ENCODE measurements around the gene HECTD4. TPM values are rescaled to one million over a fixed set of nuclear protein-coding genes. Genes with fewer than 3 reads are reported as not detected.

HECTD4 gene
- polyA plus RNA-seq, 1 donor = 38.1 TPM

DNA sequence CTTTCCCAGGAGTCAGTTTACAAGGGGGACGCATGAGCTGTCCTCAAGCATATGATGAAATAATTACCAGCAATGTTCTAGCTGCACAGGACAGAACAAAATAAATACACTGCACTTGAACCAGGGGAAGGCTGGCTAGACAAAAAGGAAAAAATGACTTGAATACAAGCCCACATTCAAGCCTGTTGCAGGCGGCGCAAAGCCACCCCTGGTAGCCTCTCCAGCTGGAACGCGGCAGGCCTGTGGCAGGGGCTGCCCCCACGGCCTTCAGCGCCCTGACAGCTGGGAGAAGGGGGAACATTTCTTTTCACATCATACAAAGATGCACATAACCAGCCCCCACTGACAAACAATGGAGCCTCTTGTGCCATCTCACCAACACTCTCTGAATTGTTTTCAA lies 199.7 kb downstream of the HECTD4 start:
- H3K4me3 ChIP-seq (ENCODE audit: low read length) = no peak overlapping the region
- H3K36me3 ChIP-seq (ENCODE audit: control insufficient read depth, insufficient read depth, low read length) = peaks cover 61% of the 10 kb centered on the region
- no peaks in the 10 kb centered on the region for H3K4me1 ChIP-seq (ENCODE audit: control insufficient read depth, insufficient read depth, low read length)
- no peaks in the 10 kb centered on the region for H3K9me3 ChIP-seq (ENCODE audit: control insufficient read depth, low read depth, low read length)
- H3K27me3 ChIP-seq (ENCODE audit: control insufficient read depth, insufficient read depth, low read length) = no peaks in the 10 kb centered on the region
- WGBS (ENCODE audit: insufficient coverage, low lambda C conversion rate) = no CpG with 5 or more reads among the region's 7 CpGs
- no peak overlapping the region for H3K27ac ChIP-seq (ENCODE audit: low read length)
- DNase-seq = no peak

DNA sequence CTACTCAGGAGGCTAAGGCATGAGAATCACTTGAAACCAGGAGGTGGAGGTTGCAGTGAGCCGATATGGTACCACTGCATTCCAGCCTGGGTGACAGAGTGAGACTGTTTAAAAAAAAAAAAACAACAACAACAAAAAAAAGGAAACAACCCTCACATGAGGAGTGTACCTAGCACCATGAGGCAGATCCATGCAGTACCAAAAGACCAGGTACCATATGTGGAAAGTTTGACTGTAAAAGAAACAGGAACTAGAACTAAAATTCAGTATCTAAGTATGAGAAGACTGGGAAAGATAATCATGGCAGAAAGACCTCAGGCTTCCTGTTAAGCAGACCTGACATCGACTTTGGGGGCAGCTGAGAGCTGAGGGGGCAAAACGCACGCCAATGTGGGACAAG lies 201.8 kb downstream of the HECTD4 start:
- Histone ChIP-seq H3K4me3 (ENCODE audit: low read length) (no peak overlapping the region), H3K4me1 (ENCODE audit: control insufficient read depth, insufficient read depth, low read length) (no peaks in the 10 kb centered on the region), H3K36me3 (ENCODE audit: control insufficient read depth, insufficient read depth, low read length) (peaks cover 69% of the 10 kb centered on the region), H3K27ac (ENCODE audit: low read length) (no peak overlapping the region), H3K9me3 (ENCODE audit: control insufficient read depth, low read depth, low read length) (no peaks in the 10 kb centered on the region), H3K27me3 (ENCODE audit: control insufficient read depth, insufficient read depth, low read length) (no peaks in the 10 kb centered on the region)
- no peak for DNase-seq
- WGBS (ENCODE audit: insufficient coverage, low lambda C conversion rate) = 100% methylated on average over 2 of the region's 4 CpGs

- no peaks in the 10 kb centered on the region for H3K27me3 ChIP-seq (ENCODE audit: control insufficient read depth, insufficient read depth, low read length)
- peaks cover 69% of the 10 kb centered on the region for H3K36me3 ChIP-seq (ENCODE audit: control insufficient read depth, insufficient read depth, low read length)
- H3K27ac ChIP-seq (ENCODE audit: low read length) = no peak overlapping the region
- WGBS (ENCODE audit: insufficient coverage, low lambda C conversion rate) = no CpG with 5 or more reads among the region's 2 CpGs
- H3K4me3 ChIP-seq (ENCODE audit: low read length) = no peak overlapping the region
- no peaks in the 10 kb centered on the region for H3K4me1 ChIP-seq (ENCODE audit: control insufficient read depth, insufficient read depth, low read length)
- DNase-seq = no peak
- no peaks in the 10 kb centered on the region for H3K9me3 ChIP-seq (ENCODE audit: control insufficient read depth, low read depth, low read length)
Observed at GRCh38 chr12:112179916-112180315, 202.3 kb downstream of the HECTD4 start.

GRCh38 chr12:112179341-112179740 lies 202.9 kb downstream of the HECTD4 start:
- Histone ChIP-seq H3K4me1 (ENCODE audit: control insufficient read depth, insufficient read depth, low read length) (no peaks in the 10 kb centered on the region), H3K27ac (ENCODE audit: low read length) (no peak overlapping the region), H3K4me3 (ENCODE audit: low read length) (no peak overlapping the region), H3K27me3 (ENCODE audit: control insufficient read depth, insufficient read depth, low read length) (no peaks in the 10 kb centered on the region), H3K9me3 (ENCODE audit: control insufficient read depth, low read depth, low read length) (no peaks in the 10 kb centered on the region), H3K36me3 (ENCODE audit: control insufficient read depth, insufficient read depth, low read length) (peaks cover 67% of the 10 kb centered on the region)
- 95% methylated on average over 4 of the region's 11 CpGs for WGBS (ENCODE audit: insufficient coverage, low lambda C conversion rate)
- no peak for DNase-seq

GRCh38 chr12:112178796-112179195 lies 203.4 kb downstream of the HECTD4 start:
- Histone ChIP-seq H3K27me3 (ENCODE audit: control insufficient read depth, insufficient read depth, low read length) (no peaks in the 10 kb centered on the region), H3K9me3 (ENCODE audit: control insufficient read depth, low read depth, low read length) (no peaks in the 10 kb centered on the region), H3K4me1 (ENCODE audit: control insufficient read depth, insufficient read depth, low read length) (no peaks in the 10 kb centered on the region), H3K36me3 (ENCODE audit: control insufficient read depth, insufficient read depth, low read length) (peaks cover 62% of the 10 kb centered on the region), H3K4me3 (ENCODE audit: low read length) (no peak overlapping the region), H3K27ac (ENCODE audit: low read length) (no peak overlapping the region)
- WGBS (ENCODE audit: insufficient coverage, low lambda C conversion rate) = no CpG with 5 or more reads among the region's 15 CpGs
- DNase-seq = no peak

DNA sequence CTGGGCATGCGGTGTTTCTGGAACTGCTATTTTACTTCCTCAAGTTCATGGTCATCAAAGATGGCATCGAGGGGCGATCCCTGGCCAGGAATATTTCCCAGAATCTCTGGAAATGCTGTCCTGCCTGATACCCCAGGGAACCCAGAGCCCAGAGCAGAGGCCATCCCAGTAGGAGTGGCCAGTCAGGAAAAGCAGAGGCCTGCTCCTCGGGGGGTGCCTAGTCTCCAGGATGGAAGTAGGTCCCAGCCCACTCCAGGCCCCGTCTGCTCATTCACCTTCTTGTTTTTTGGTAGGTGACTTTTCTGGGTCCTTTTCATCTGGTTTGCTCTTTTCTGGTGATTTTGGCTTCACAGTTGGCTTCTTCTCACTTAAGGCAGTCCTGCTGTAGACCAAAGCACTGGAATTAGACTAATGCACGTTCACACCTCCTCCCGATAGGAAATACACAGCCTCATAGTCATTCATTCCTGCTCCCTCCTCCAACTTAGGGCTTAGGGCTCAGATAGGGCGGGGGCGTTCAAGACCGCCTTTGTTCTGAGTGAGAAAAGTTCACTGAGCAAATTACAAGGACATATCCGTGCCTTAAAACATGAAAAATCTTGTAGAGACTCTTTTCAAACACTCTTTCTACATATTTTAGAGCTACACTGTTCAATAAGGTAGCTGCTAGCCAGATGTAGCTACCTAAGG lies 205.8 kb downstream of the HECTD4 start:
- Histone ChIP-seq H3K36me3 (ENCODE audit: control insufficient read depth, insufficient read depth, low read length) (peaks cover 63% of the 10 kb centered on the region), H3K4me3 (ENCODE audit: low read length) (no peak overlapping the region), H3K27ac (ENCODE audit: low read length) (no peak overlapping the region), H3K4me1 (ENCODE audit: control insufficient read depth, insufficient read depth, low read length) (no peaks in the 10 kb centered on the region), H3K9me3 (ENCODE audit: control insufficient read depth, low read depth, low read length) (no peaks in the 10 kb centered on the region), H3K27me3 (ENCODE audit: control insufficient read depth, insufficient read depth, low read length) (no peaks in the 10 kb centered on the region)
- no peak for DNase-seq
- 40% methylated on average over 1 of the region's 11 CpGs for WGBS (ENCODE audit: insufficient coverage, low lambda C conversion rate)

DNA sequence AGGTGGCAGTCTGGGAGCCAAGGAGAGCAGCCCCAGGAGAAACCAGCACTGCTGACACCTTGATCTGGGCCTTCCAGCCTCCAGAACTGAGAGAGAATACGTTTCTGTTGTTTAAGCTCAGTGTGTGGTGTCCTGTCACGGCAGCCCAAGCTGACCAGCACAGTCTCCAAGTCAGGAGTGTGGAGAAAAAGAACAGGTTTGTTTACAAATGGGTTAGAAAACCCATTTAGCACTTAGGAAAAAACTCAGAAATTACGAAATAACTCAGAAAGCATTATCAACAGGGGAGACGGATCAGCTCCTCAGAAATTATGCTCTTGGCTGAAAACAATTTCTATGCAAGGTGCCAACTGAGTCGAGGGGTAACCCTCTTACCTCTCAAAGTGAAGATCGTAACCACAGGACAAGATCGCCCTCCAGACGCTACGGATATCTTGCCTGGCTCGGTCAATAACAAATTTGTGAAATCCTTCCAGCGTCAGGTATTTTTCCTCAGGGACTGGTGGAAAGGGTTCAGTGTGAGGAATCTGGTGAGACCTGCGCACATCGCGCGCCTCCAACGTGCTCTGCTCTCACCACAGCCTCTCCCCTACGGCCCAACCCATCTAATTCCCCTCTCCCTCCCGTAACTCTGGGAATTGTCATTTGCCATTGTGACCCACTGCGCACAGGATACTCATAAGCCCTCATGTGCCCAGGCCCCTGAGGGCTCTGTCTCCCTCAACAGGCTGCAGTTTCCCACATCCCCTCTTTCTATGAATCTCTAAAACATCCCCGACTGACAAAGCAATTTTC lies 206.7 kb downstream of the HECTD4 start:
- Histone ChIP-seq H3K9me3 (ENCODE audit: control insufficient read depth, low read depth, low read length) (no peaks in the 10 kb centered on the region), H3K4me1 (ENCODE audit: control insufficient read depth, insufficient read depth, low read length) (no peaks in the 10 kb centered on the region), H3K36me3 (ENCODE audit: control insufficient read depth, insufficient read depth, low read length) (peaks cover 67% of the 10 kb centered on the region), H3K4me3 (ENCODE audit: low read length) (no peak overlapping the region), H3K27me3 (ENCODE audit: control insufficient read depth, insufficient read depth, low read length) (no peaks in the 10 kb centered on the region), H3K27ac (ENCODE audit: low read length) (no peak overlapping the region)
- 100% methylated on average over 4 of the region's 20 CpGs for whole genome bisulfite sequencing (ENCODE audit: insufficient coverage, low lambda C conversion rate)
- no peak for DNase-seq

DNA sequence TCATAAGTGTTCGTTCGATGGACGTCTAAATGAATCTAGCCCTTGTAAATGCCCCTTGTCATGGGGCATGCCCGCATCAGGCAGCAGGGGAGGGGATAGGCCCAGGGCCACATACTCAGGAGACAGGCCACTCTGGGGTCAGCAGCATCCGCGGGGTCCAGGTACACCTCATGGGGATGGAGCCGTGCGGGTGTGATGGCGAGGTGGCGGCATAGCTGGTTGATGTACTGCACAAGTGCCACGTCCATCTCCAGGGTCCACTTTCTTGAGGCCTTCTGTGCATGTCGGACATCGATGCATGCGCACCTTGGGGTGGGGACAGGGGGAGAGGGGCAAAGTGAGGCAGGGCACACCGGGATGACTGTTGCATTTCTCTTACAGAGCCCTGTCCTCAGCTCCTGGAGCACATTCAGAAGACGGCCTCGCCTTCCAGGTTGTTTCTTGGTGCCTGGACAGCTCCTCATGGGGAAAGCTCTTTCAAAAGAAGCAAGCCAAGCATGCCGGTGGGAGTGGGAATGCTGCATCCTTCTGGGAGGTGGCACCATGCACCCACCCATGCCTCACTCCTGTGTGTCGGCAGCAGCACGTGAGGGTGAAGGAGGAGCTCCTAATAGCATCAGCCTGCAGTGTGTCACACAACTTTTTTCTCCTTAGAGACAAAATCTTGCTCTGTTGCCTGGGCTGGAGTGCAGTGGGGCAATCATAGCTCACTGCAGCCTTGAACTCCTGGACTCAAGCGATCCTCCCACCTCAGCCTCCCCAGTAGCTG lies 209.5 kb downstream of the HECTD4 start:
- Histone ChIP-seq H3K4me1 (ENCODE audit: control insufficient read depth, insufficient read depth, low read length) (no peaks in the 10 kb centered on the region), H3K4me3 (ENCODE audit: low read length) (no peak overlapping the region), H3K9me3 (ENCODE audit: control insufficient read depth, low read depth, low read length) (no peaks in the 10 kb centered on the region), H3K36me3 (ENCODE audit: control insufficient read depth, insufficient read depth, low read length) (peaks cover 67% of the 10 kb centered on the region), H3K27ac (ENCODE audit: low read length) (no peak overlapping the region), H3K27me3 (ENCODE audit: control insufficient read depth, insufficient read depth, low read length) (no peaks in the 10 kb centered on the region)
- DNase-seq = no peak
- no CpG with 5 or more reads among the region's 21 CpGs for WGBS (ENCODE audit: insufficient coverage, low lambda C conversion rate)

- Histone ChIP-seq H3K4me1 (ENCODE audit: control insufficient read depth, insufficient read depth, low read length) (no peaks in the 10 kb centered on the region), H3K4me3 (ENCODE audit: low read length) (no peak overlapping the region), H3K27ac (ENCODE audit: low read length) (no peak overlapping the region), H3K27me3 (ENCODE audit: control insufficient read depth, insufficient read depth, low read length) (no peaks in the 10 kb centered on the region), H3K36me3 (ENCODE audit: control insufficient read depth, insufficient read depth, low read length) (peaks cover 70% of the 10 kb centered on the region), H3K9me3 (ENCODE audit: control insufficient read depth, low read depth, low read length) (no peaks in the 10 kb centered on the region)
- WGBS (ENCODE audit: insufficient coverage, low lambda C conversion rate) = no CpG with 5 or more reads among the region's 17 CpGs
- no peak for DNase-seq
Observed at GRCh38 chr12:112170971-112171596, 211.1 kb downstream of the HECTD4 start.

DNA sequence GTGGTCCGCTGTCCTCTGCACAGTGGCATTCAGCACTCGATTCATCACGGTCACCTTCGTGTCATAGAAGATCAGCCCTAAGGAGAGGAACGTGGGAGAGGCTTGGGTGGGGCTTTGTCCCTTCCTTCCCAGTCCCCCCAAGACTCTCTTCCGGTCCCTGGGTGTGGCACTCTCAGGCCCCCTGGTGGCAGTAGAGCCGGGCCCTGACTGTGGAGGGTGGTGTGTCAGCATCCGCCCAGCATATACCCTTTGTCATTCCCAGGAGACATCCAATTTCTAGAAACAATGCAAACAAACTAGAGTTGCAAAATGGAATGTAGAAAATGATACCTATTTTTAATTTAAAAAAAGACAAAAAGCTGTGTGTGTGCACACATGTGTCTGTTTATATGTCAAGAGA lies 211.9 kb downstream of the HECTD4 start:
- no peaks in the 10 kb centered on the region for H3K27me3 ChIP-seq (ENCODE audit: control insufficient read depth, insufficient read depth, low read length)
- no peak overlapping the region for H3K27ac ChIP-seq (ENCODE audit: low read length)
- no peak overlapping the region for H3K4me3 ChIP-seq (ENCODE audit: low read length)
- no CpG with 5 or more reads among the region's 8 CpGs for WGBS (ENCODE audit: insufficient coverage, low lambda C conversion rate)
- H3K4me1 ChIP-seq (ENCODE audit: control insufficient read depth, insufficient read depth, low read length) = no peaks in the 10 kb centered on the region
- DNase-seq = no peak
- no peaks in the 10 kb centered on the region for H3K9me3 ChIP-seq (ENCODE audit: control insufficient read depth, low read depth, low read length)
- peaks cover 69% of the 10 kb centered on the region for H3K36me3 ChIP-seq (ENCODE audit: control insufficient read depth, insufficient read depth, low read length)
